GM23338 (cell line): ENCODE results near the gene KIF6. TPM values are rescaled to one million over a fixed set of nuclear protein-coding genes. Genes with fewer than 3 reads are reported as not detected.

Source experiments
- ATAC-seq: fragments of 200-7000 bp; cut with Tn5 transposase; 3 replicates; pipeline ENCODE4 v1.9.1; 2020
- DNase-seq: peaks from one replicate; pipeline ENCODE4 v3.0.0-alpha.2; 2015; ENCODE audit warnings: low spot score
- H2AFZ ChIP-seq: fragments of 200-600 bp; sonication (generic); 2 replicates; pipeline ENCODE4 v1.8.0; 2016; ENCODE audit warnings: antibody characterized with exemption, mild to moderate bottlenecking, moderate library complexity
- H3F3A ChIP-seq: fragments of 200-600 bp; sonication (generic); replicated peaks from 2 replicates; pipeline ENCODE4 v1.8.0; 2017; ENCODE audit warnings: antibody characterized with exemption, mixed run types, low read depth
- H3K27ac ChIP-seq: fragments of 200-600 bp; sonication (generic); 2 replicates; pipeline ENCODE4 v1.6.1; 2016; ENCODE audit warnings: low read depth
- H3K27me3 ChIP-seq: fragments of 200-600 bp; sonication (generic); 2 replicates; pipeline ENCODE4 v1.8.0; 2016; ENCODE audit warnings: mild to moderate bottlenecking, mixed run types, moderate library complexity; ENCODE audit not compliant: insufficient read depth
- H3K36me3 ChIP-seq: fragments of 200-600 bp; sonication (generic); 2 replicates; pipeline ENCODE4 v1.8.0; 2016; ENCODE audit warnings: mild to moderate bottlenecking; ENCODE audit not compliant: insufficient read depth
- H3K4me1 ChIP-seq: fragments of 200-600 bp; sonication (generic); 2 replicates; pipeline ENCODE4 v1.8.0; 2016; ENCODE audit warnings: mild to moderate bottlenecking, moderate library complexity; ENCODE audit not compliant: insufficient read depth
- H3K4me2 ChIP-seq: fragments of 200-600 bp; sonication (generic); 2 replicates; pipeline ENCODE4 v1.7.1; 2017; ENCODE audit warnings: mixed run types
- H3K4me3 ChIP-seq: fragments of 200-600 bp; sonication (generic); 2 replicates; pipeline ENCODE4 v1.6.1; 2016; ENCODE audit warnings: mixed run types
- H3K79me2 ChIP-seq: fragments of 200-600 bp; sonication (generic); replicated peaks from 2 replicates; pipeline ENCODE4 v1.8.0; 2017; ENCODE audit warnings: mild to moderate bottlenecking; ENCODE audit not compliant: insufficient read depth
- H3K9me2 ChIP-seq: fragments of 200-600 bp; sonication (generic); 2 replicates; pipeline ENCODE4 v1.8.0; 2017; ENCODE audit not compliant: insufficient read depth
- H4K20me1 ChIP-seq: fragments of 200-600 bp; sonication (generic); replicated peaks from 2 replicates; pipeline ENCODE4 v1.8.0; 2017; ENCODE audit warnings: mild to moderate bottlenecking; ENCODE audit not compliant: insufficient read depth
- H3K27ac Mint-ChIP-seq: 2 replicates; pipeline ENCODE4 v1.8.0; 2020; ENCODE audit warnings: inconsistent platforms, mild to moderate bottlenecking, moderate library complexity, mixed read lengths
- H3K27me3 Mint-ChIP-seq: 3 replicates; pipeline ENCODE4 v1.8.0; 2022; ENCODE audit warnings: low read depth, mild to moderate bottlenecking, moderate library complexity, mixed read lengths, inconsistent platforms; ENCODE audit not compliant: insufficient read depth, poor library complexity
- H3K36me3 Mint-ChIP-seq: 3 replicates; pipeline ENCODE4 v1.8.0; 2021; ENCODE audit warnings: low read depth, mild to moderate bottlenecking, inconsistent platforms, moderate library complexity, mixed read lengths
- H3K4me1 Mint-ChIP-seq: 3 replicates; pipeline ENCODE4 v1.8.0; 2020; ENCODE audit warnings: mild to moderate bottlenecking, inconsistent platforms, mixed read lengths
- H3K4me3 Mint-ChIP-seq: 3 replicates; pipeline ENCODE4 v1.8.0; 2021; ENCODE audit warnings: moderate library complexity, mild to moderate bottlenecking, inconsistent platforms, mixed read lengths
- H3K9me3 Mint-ChIP-seq: 3 replicates; pipeline ENCODE4 v1.8.0; 2020; ENCODE audit warnings: moderate library complexity, mild to moderate bottlenecking, inconsistent platforms, mixed read lengths
- CREB1 ChIP-seq: fragments of 250-450 bp; sonication (Bioruptor Pico); IDR thresholded peaks from 2 replicates; pipeline ENCODE4 v1.5.0; 2020; ENCODE audit warnings: low read depth, mild to moderate bottlenecking, moderate library complexity
- EZH2phosphoT487 ChIP-seq: fragments of 200-600 bp; sonication (generic); IDR thresholded peaks from one replicate; pipeline ENCODE4 v1.8.1; 2018; ENCODE audit warnings: antibody characterized with exemption; ENCODE audit not compliant: unreplicated experiment
- JUNB ChIP-seq: IDR thresholded peaks from one replicate; pipeline ENCODE4 v1.6.1; 2016; ENCODE audit warnings: antibody characterized with exemption; ENCODE audit not compliant: unreplicated experiment
- NANOG ChIP-seq: IDR thresholded peaks from 2 replicates; pipeline ENCODE4 v1.6.1; 2016; ENCODE audit warnings: antibody characterized with exemption, borderline replicate concordance
- POLR2AphosphoS5 ChIP-seq: IDR thresholded peaks from 2 replicates; pipeline ENCODE4 v1.6.1; 2016; ENCODE audit warnings: antibody characterized with exemption, low read depth
- REST ChIP-seq: IDR thresholded peaks from one replicate; pipeline ENCODE4 v1.6.1; 2018; ENCODE audit warnings: antibody characterized with exemption; ENCODE audit not compliant: unreplicated experiment
- STAT1 ChIP-seq: IDR thresholded peaks from one replicate; pipeline ENCODE4 v1.6.1; 2016; ENCODE audit warnings: antibody characterized with exemption; ENCODE audit not compliant: unreplicated experiment
- ZNF114 ChIP-seq: fragments of 250-450 bp; sonication (Bioruptor Pico); IDR thresholded peaks from 2 replicates; pipeline ENCODE4 v1.5.0; 2020; ENCODE audit warnings: mild to moderate bottlenecking, moderate library complexity
- ZNF331 ChIP-seq: fragments of 250-450 bp; sonication (Bioruptor Pico); IDR thresholded peaks from 2 replicates; pipeline ENCODE4 v1.5.0; 2020; ENCODE audit warnings: low read depth, mild to moderate bottlenecking, moderate library complexity
- ZNF462 ChIP-seq: fragments of 250-450 bp; sonication (Bioruptor Pico); IDR thresholded peaks from 2 replicates; pipeline ENCODE4 v1.5.0; 2020; ENCODE audit warnings: mild to moderate bottlenecking, moderate library complexity
- polyA plus RNA-seq: library from polyadenylated mRNA; unstranded; fragments of >200 nt; fragmentation: Nextera tagmentation; extraction: Ambion mirVana; gene quantifications from 2 replicates; pipeline ENCODE4 v1.2.1, GENCODE V29; 2016
- total RNA-seq: library from RNA; depleted of rRNA; stranded (reverse); fragments of >200 nt; shearing (Covaris generic); gene quantifications from 2 replicates; pipeline ENCODE4 v1.2.3, GENCODE V29; 2014
- TF ChIP-seq, protein P1 (sequence below), 2 experiments: fragments of 200-600 bp in 1 of 2; sonication (generic) in 1 of 2; conservative IDR thresholded peaks; 2 replicates each; pipeline versions ENCODE4 v1.5.1 to v1.6.1; 2016 to 2017; ENCODE audit warnings: antibody characterized with exemption in 2 of 2, low read depth in 2 of 2, mild to moderate bottlenecking in 2 of 2, moderate library complexity in 1 of 2

The KIF6 gene
- total and polyA plus RNA-seq, 2 experiments from 2014 or later = 0.87 to 1.7 TPM

- Histone ChIP-seq H3F3A (no peaks in the 10 kb centered on the region), H3K4me3 (no peak overlapping the region)
Measured at GRCh38 chr6:39493777-39494176, 231.4 kb downstream of the KIF6 start.

More at GRCh38 chr6:39493777-39494176, 231.4 kb downstream of the KIF6 start:
- H3K27ac ChIP-seq = no peak overlapping the region
- H3K36me3 Mint-ChIP-seq = no peaks in the 10 kb centered on the region
- H3K36me3 ChIP-seq = no peaks in the 10 kb centered on the region
- H3K4me1 ChIP-seq = peaks cover 19% of the 10 kb centered on the region
- no peak overlapping the region for H3K4me2 ChIP-seq
- H3K27me3 ChIP-seq = no peaks in the 10 kb centered on the region
- H3K9me3 Mint-ChIP-seq = no peaks in the 10 kb centered on the region
- ATAC-seq = no peak
- no peak for DNase-seq
- peaks cover 4% of the 10 kb centered on the region; the same call in 1 of the 2 replicates for H3K9me2 ChIP-seq
- no peaks in the 10 kb centered on the region for H3K79me2 ChIP-seq
- no peak overlapping the region for H3K27ac Mint-ChIP-seq
- peaks cover 23% of the 10 kb centered on the region for H3K4me1 Mint-ChIP-seq
- no peaks in the 10 kb centered on the region for H4K20me1 ChIP-seq
- H2AFZ ChIP-seq = no peak overlapping the region
- no peaks in the 10 kb centered on the region for H3K27me3 Mint-ChIP-seq
- no peak overlapping the region for H3K4me3 Mint-ChIP-seq
- TF ChIP-seq, protein P1, sequence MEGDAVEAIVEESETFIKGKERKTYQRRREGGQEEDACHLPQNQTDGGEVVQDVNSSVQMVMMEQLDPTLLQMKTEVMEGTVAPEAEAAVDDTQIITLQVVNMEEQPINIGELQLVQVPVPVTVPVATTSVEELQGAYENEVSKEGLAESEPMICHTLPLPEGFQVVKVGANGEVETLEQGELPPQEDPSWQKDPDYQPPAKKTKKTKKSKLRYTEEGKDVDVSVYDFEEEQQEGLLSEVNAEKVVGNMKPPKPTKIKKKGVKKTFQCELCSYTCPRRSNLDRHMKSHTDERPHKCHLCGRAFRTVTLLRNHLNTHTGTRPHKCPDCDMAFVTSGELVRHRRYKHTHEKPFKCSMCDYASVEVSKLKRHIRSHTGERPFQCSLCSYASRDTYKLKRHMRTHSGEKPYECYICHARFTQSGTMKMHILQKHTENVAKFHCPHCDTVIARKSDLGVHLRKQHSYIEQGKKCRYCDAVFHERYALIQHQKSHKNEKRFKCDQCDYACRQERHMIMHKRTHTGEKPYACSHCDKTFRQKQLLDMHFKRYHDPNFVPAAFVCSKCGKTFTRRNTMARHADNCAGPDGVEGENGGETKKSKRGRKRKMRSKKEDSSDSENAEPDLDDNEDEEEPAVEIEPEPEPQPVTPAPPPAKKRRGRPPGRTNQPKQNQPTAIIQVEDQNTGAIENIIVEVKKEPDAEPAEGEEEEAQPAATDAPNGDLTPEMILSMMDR (conservative IDR thresholded peaks at IDR 0.05; ENCODE audit: low read depth in 2 of 2) = no peak
- TF ChIP-seq STAT1 = no peak
- TF ChIP-seq JUNB = no peak
- TF ChIP-seq POLR2AphosphoS5 = no peak
- no peak for TF ChIP-seq CREB1 (CRISPR knock-in tag)
- TF ChIP-seq ZNF114 (CRISPR knock-in tag) = no peak
- no peak for TF ChIP-seq EZH2phosphoT487
- TF ChIP-seq NANOG = no peak
- no peak for TF ChIP-seq REST
- no peak for TF ChIP-seq ZNF462 (CRISPR knock-in tag)
- TF ChIP-seq ZNF331 (CRISPR knock-in tag) = no peak
